HepG2 (cell line): ENCODE results near the gene PRR23E. TPM values are rescaled to one million over a fixed set of nuclear protein-coding genes. Genes with fewer than 3 reads are reported as not detected.

ENCODE experiments used
- ATAC-seq: fragments of 200-7000 bp; cut with Tn5 transposase; 3 replicates; pipeline ENCODE4 v1.9.1; 2020; ENCODE audit warnings: mild to moderate bottlenecking, moderate library complexity
- BruUV-seq: library from RNA; stranded (reverse); fragments of 400-500 nt; replicated peaks from 2 replicates; lab custom pipeline; 2021; lab: Mats Ljungman, UMichigan
- CTCF ChIA-PET: fragments of 300-600 bp; formaldehyde crosslinking; extraction: SDS; loops from one replicate; lab custom pipeline; 2021; ENCODE audit warnings: low total read pairs, inconsistent platforms, low intra/inter-chr PET ratio; lab: Yijun Ruan, JAX
- POLR2A ChIA-PET: fragments of 350-600 bp; sonication (Branson Sonifier 250); formaldehyde crosslinking; loops from one replicate; lab custom pipeline; 2020; ENCODE audit warnings: antibody characterized with exemption, inconsistent platforms; lab: Yijun Ruan, JAX
- DNase-seq: peaks from one replicate; pipeline ENCODE4 v3.0.0-alpha.2; 2015; ENCODE audit warnings: low spot score
- FAIRE-seq: peaks from 3 replicates; lab custom pipeline; 2011; peaks lifted over from hg19 to GRCh38; lab: Jason Lieb, UNC
- H2AFZ ChIP-seq: one replicate; pipeline ENCODE4 v1.6.1; 2011; ENCODE audit warnings: low read length, inconsistent platforms
- H3K27ac ChIP-seq: fragments of 300-600 bp; 3 replicates; pipeline ENCODE4 v1.8.0; 2011; ENCODE audit warnings: mixed run types, mild to moderate bottlenecking, mixed read lengths, low read length, inconsistent platforms; ENCODE audit not compliant: insufficient read depth; ENCODE audit errors: extremely low read length
- H3K27me3 ChIP-seq, 2 experiments: fragments of 200-600 bp in 1 of 2; 2 replicates in 1 of 2; 3 replicates in 1 of 2; pipeline versions ENCODE4 v1.6.0 to v1.8.0; 2011; ENCODE audit warnings: low read length in 2 of 2, mild to moderate bottlenecking in 2 of 2, moderate library complexity in 2 of 2, inconsistent platforms in 1 of 2; ENCODE audit not compliant: insufficient read depth in 2 of 2, control insufficient read depth in 1 of 2
- H3K36me3 ChIP-seq, 2 experiments: fragments of 200-600 bp in 1 of 2; replicated peaks in 1 of 2; 2 replicates in 1 of 2; 3 replicates in 1 of 2; pipeline versions ENCODE4 v1.5.1 to v1.8.0; 2011; ENCODE audit warnings: low read length in 2 of 2, inconsistent platforms in 1 of 2; ENCODE audit not compliant: insufficient read depth in 2 of 2, control insufficient read depth in 1 of 2
- H3K4me1 ChIP-seq: 2 replicates; pipeline ENCODE4 v1.5.1; 2012; ENCODE audit warnings: low read length, inconsistent platforms; ENCODE audit not compliant: insufficient read depth
- H3K4me2 ChIP-seq: 2 replicates; pipeline ENCODE4 v1.6.0; 2011; ENCODE audit warnings: low read depth, low read length, inconsistent platforms
- H3K4me3 ChIP-seq, 3 experiments: fragments of 200-600 bp in 1 of 3; sonication (generic), shearing (Covaris generic) in 1 of 3; replicated peaks in 1 of 3; 2 replicates each; pipeline ENCODE4 v1.5.1; 2011 to 2016; ENCODE audit warnings: low read length in 3 of 3, inconsistent platforms in 2 of 3, low read depth in 2 of 3, mild to moderate bottlenecking in 2 of 3, control low read depth in 1 of 3, mixed read lengths in 1 of 3; ENCODE audit not compliant: insufficient read depth in 1 of 3
- H3K79me2 ChIP-seq: one replicate; pipeline ENCODE4 v1.6.1; 2011; ENCODE audit warnings: low read length, inconsistent platforms; ENCODE audit not compliant: insufficient read depth
- H3K9ac ChIP-seq: 2 replicates; pipeline ENCODE4 v1.6.0; 2011; ENCODE audit warnings: mild to moderate bottlenecking, low read depth, low read length, inconsistent platforms; ENCODE audit not compliant: insufficient read depth
- H3K9me3 ChIP-seq: 2 replicates; pipeline ENCODE4 v1.5.1; 2012; ENCODE audit warnings: mild to moderate bottlenecking, low read length
- H4K20me1 ChIP-seq: 2 replicates; pipeline ENCODE4 v1.6.0; 2011; ENCODE audit warnings: inconsistent platforms, mild to moderate bottlenecking, low read length, moderate library complexity; ENCODE audit not compliant: insufficient read depth
- KLF15 ChIP-seq: sonication (generic); formaldehyde crosslinking; IDR thresholded peaks from 2 replicates; pipeline ENCODE4 v1.8.1; 2023; ENCODE audit warnings: borderline replicate concordance, mild to moderate bottlenecking, inconsistent platforms, missing genetic modification reagents, mixed read lengths
- MZF1 ChIP-seq: sonication (generic); formaldehyde crosslinking; IDR thresholded peaks from 2 replicates; pipeline ENCODE4 v1.8.1; 2023; ENCODE audit warnings: mild to moderate bottlenecking, missing genetic modification reagents, borderline replicate concordance
- RARA ChIP-seq: IDR thresholded peaks from 2 replicates; pipeline ENCODE4 v1.6.1; 2016; ENCODE audit warnings: missing genetic modification reagents, missing compliant biosample characterization
- RFX1 ChIP-seq: fragments of 450-650 bp; IDR thresholded peaks from 2 replicates; pipeline ENCODE4 v1.6.1; 2017
- RXRA ChIP-seq: sonication (generic); formaldehyde crosslinking; IDR thresholded peaks from 2 replicates; pipeline ENCODE4 v1.5.1; 2020; ENCODE audit warnings: missing genetic modification reagents
- SUZ12 ChIP-seq: fragments of 150-350 bp; IDR thresholded peaks from 2 replicates; pipeline ENCODE4 v1.6.1; 2014; ENCODE audit warnings: low read depth, low read length
- TAF15 ChIP-seq: fragments of 200-400 bp; formaldehyde crosslinking; IDR thresholded peaks from one replicate; pipeline ENCODE4 v1.6.1; 2018; ENCODE audit warnings: mild to moderate bottlenecking, low read depth, low read length; ENCODE audit not compliant: poor library complexity, severe bottlenecking
- TRIM24 ChIP-seq: sonication (generic); formaldehyde crosslinking; IDR thresholded peaks from 2 replicates; pipeline ENCODE4 v1.8.0; 2022; ENCODE audit warnings: mild to moderate bottlenecking, missing genetic modification reagents
- ZNF138 ChIP-seq: sonication (generic); formaldehyde crosslinking; IDR thresholded peaks from 2 replicates; pipeline ENCODE4 v1.5.0; 2020; ENCODE audit warnings: mild to moderate bottlenecking, low read depth, missing genetic modification reagents
- ZNF205 ChIP-seq: IDR thresholded peaks from 2 replicates; pipeline ENCODE4 v1.6.1; 2018; ENCODE audit warnings: missing biosample characterization, missing genetic modification reagents
- ZNF614 ChIP-seq: IDR thresholded peaks from 2 replicates; pipeline ENCODE4 v1.6.1; 2018; ENCODE audit warnings: missing biosample characterization, missing genetic modification reagents, inconsistent platforms, borderline replicate concordance
- ZNF766 ChIP-seq: sonication (generic); formaldehyde crosslinking; IDR thresholded peaks from 2 replicates; pipeline ENCODE4 v1.5.0; 2020; ENCODE audit warnings: missing genetic modification reagents, borderline replicate concordance
- ZNF777 ChIP-seq: sonication (generic); formaldehyde crosslinking; IDR thresholded peaks from 2 replicates; pipeline ENCODE4 v1.4.0; 2020; ENCODE audit warnings: missing genetic modification reagents
- ZSCAN22 ChIP-seq: sonication (generic); formaldehyde crosslinking; IDR thresholded peaks from 2 replicates; pipeline ENCODE4 v1.4.0; 2020; ENCODE audit warnings: mild to moderate bottlenecking, missing genetic modification reagents
- WGBS: methylation state at CpG from one replicate; pipeline ENCODE4 v1.1.6; 2017; ENCODE audit warnings: low lambda C conversion rate; 5-methylcytosine and 5-hydroxymethylcytosine counted together
- in situ Hi-C: cut with HindIII; loops from 2 replicates; pipeline ENCODE4 v1.10.0; 2017; ENCODE audit warnings: low pct_unique_long_range_greater_than_20kb; ENCODE audit not compliant: extremely low pct_ligation_motif_present
- intact Hi-C: fragments of 100-400 bp; cut with micrococcal nuclease; formaldehyde crosslinking; loops from one replicate; pipeline ENCODE4 v1.10.0; 2022; ENCODE audit not compliant: unreplicated experiment
- polyA plus RNA-seq, 8 experiments: library from polyadenylated mRNA; depleted of rRNA in 3 of 8; stranded (reverse) in 7 of 8; unstranded in 1 of 8; fragments of >200 nt; fragmentation: Illumina TruSeq in 4 of 8; extraction: Trizol in 4 of 8; gene quantifications; 2 replicates each; pipeline versions ENCODE4 v1.2.1 to v1.2.3, GENCODE V29; 2011 to 2016; ENCODE audit warnings: low read depth in 4 of 8, missing spikeins in 1 of 8, mixed read lengths in 1 of 8; ENCODE audit not compliant: insufficient read depth in 1 of 8
- total RNA-seq, 5 experiments: library from RNA; depleted of rRNA; stranded (reverse); fragments of >200 nt; fragmentation: Illumina TruSeq; extraction: Trizol; gene quantifications; 2 replicates each; pipeline ENCODE4 v1.2.3, GENCODE V29; 2016; ENCODE audit warnings: low read depth in 1 of 5
- TF ChIP-seq, protein P1 (sequence below): sonication (generic); formaldehyde crosslinking; IDR thresholded peaks from 2 replicates; pipeline ENCODE4 v1.5.0; 2020; ENCODE audit warnings: mild to moderate bottlenecking, missing genetic modification reagents
- TF ChIP-seq, protein P2 (sequence below): sonication (generic); formaldehyde crosslinking; IDR thresholded peaks from 2 replicates; pipeline ENCODE4 v1.8.0; 2022; ENCODE audit warnings: missing genetic modification reagents, mild to moderate bottlenecking, borderline replicate concordance
- TF ChIP-seq, protein P3 (sequence below): sonication (generic); formaldehyde crosslinking; IDR thresholded peaks from 2 replicates; pipeline ENCODE4 v1.9.0; 2021; ENCODE audit warnings: missing genetic modification reagents, borderline replicate concordance
- TF ChIP-seq, protein P4 (sequence below): sonication (generic); formaldehyde crosslinking; IDR thresholded peaks from 2 replicates; pipeline ENCODE4 v1.8.1; 2023; ENCODE audit warnings: missing genetic modification reagents, mild to moderate bottlenecking, borderline replicate concordance

The PRR23E gene
- total and polyA plus RNA-seq, 2 of the 13 experiments (the other 11 are each of a cell fraction or from before 2014, with no cell fraction given) = not detected

DNA sequence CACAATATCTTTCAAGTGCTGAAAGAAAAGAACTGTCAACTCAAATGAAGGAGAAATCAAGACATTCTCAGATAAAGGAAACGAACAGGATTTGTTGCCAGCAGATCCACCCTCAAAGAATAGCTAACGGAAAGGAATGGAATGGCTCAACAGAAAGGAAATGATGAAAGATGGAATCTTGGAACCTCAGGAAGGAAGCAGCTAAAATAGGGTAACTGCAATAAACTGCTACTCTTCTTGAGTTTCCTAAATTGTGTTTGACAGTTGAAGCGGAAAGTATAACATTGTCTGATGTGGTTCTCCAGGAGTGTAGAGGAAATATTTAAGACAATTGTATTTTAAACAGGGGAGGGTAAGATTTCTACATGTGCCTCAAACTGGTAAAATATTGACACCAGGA lies 22.0 kb downstream of the PRR23E start:
- ATAC-seq (no peak), DNase-seq (no peak), FAIRE-seq (no peak)
- 33% methylated on average over 3 of the region's 3 CpGs for WGBS
- Histone ChIP-seq H3K4me3 (no peak overlapping the region), H3K9ac (no peak overlapping the region), H4K20me1 (no peaks in the 10 kb centered on the region), H3K4me2 (no peak overlapping the region), H3K9me3 (no peaks in the 10 kb centered on the region), H3K79me2 (no peaks in the 10 kb centered on the region), H3K27me3 (peaks cover 3 to 39% of the 10 kb centered on the region in 2 experiments), H2AFZ (no peak overlapping the region), H3K4me1 (no peaks in the 10 kb centered on the region), H3K27ac (no peak overlapping the region), H3K36me3 (no peaks in the 10 kb centered on the region)
- in situ Hi-C loops = no loop called here
- POLR2A ChIA-PET = no interaction called here
- intact Hi-C loops = no loop called here
- no TSS peak for BruUV-seq
- CTCF ChIA-PET = no interaction called here
- no peak for TF ChIP-seq TRIM24 (CRISPR knock-in tag)
- no peak for TF ChIP-seq SUZ12
- TF ChIP-seq ZSCAN22 (CRISPR knock-in tag) = no peak
- no peak for TF ChIP-seq RARA (CRISPR knock-in tag)
- no peak for TF ChIP-seq ZNF138 (CRISPR knock-in tag)
- no peak for TF ChIP-seq ZNF614 (CRISPR knock-in tag)
- TF ChIP-seq RXRA (CRISPR knock-in tag) = no peak
- TF ChIP-seq KLF15 = no peak
- TF ChIP-seq, protein P1, sequence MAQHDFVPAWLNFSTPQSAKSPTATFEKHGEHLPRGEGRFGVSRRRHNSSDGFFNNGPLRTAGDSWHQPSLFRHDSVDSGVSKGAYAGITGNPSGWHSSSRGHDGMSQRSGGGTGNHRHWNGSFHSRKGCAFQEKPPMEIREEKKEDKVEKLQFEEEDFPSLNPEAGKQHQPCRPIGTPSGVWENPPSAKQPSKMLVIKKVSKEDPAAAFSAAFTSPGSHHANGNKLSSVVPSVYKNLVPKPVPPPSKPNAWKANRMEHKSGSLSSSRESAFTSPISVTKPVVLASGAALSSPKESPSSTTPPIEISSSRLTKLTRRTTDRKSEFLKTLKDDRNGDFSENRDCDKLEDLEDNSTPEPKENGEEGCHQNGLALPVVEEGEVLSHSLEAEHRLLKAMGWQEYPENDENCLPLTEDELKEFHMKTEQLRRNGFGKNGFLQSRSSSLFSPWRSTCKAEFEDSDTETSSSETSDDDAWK = no peak
- TF ChIP-seq, protein P2, sequence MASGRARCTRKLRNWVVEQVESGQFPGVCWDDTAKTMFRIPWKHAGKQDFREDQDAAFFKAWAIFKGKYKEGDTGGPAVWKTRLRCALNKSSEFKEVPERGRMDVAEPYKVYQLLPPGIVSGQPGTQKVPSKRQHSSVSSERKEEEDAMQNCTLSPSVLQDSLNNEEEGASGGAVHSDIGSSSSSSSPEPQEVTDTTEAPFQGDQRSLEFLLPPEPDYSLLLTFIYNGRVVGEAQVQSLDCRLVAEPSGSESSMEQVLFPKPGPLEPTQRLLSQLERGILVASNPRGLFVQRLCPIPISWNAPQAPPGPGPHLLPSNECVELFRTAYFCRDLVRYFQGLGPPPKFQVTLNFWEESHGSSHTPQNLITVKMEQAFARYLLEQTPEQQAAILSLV (CRISPR knock-in tag) = no peak
- TF ChIP-seq, protein P3, sequence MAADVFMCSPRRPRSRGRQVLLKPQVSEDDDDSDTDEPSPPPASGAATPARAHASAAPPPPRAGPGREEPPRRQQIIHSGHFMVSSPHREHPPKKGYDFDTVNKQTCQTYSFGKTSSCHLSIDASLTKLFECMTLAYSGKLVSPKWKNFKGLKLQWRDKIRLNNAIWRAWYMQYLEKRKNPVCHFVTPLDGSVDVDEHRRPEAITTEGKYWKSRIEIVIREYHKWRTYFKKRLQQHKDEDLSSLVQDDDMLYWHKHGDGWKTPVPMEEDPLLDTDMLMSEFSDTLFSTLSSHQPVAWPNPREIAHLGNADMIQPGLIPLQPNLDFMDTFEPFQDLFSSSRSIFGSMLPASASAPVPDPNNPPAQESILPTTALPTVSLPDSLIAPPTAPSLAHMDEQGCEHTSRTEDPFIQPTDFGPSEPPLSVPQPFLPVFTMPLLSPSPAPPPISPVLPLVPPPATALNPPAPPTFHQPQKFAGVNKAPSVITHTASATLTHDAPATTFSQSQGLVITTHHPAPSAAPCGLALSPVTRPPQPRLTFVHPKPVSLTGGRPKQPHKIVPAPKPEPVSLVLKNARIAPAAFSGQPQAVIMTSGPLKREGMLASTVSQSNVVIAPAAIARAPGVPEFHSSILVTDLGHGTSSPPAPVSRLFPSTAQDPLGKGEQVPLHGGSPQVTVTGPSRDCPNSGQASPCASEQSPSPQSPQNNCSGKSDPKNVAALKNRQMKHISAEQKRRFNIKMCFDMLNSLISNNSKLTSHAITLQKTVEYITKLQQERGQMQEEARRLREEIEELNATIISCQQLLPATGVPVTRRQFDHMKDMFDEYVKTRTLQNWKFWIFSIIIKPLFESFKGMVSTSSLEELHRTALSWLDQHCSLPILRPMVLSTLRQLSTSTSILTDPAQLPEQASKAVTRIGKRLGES (CRISPR knock-in tag) = no peak
- no peak for TF ChIP-seq RFX1
- TF ChIP-seq TAF15 = no peak
- no peak for TF ChIP-seq MZF1 (CRISPR knock-in tag)
- TF ChIP-seq ZNF205 (CRISPR knock-in tag) = no peak
- TF ChIP-seq, protein P4, sequence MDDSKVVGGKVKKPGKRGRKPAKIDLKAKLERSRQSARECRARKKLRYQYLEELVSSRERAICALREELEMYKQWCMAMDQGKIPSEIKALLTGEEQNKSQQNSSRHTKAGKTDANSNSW (CRISPR knock-in tag) = no peak
- no peak for TF ChIP-seq ZNF777 (CRISPR knock-in tag)
- TF ChIP-seq ZNF766 (CRISPR knock-in tag) = no peak
